Kidney (tissue), 14 donors: ENCODE data around the gene SPEN. TPM values are rescaled to one million over a fixed set of nuclear protein-coding genes. Genes with fewer than 3 reads are reported as not detected.

Experiments used
- DNase-seq, 5 donors: peaks; one replicate each; pipeline ENCODE4 v3.0.0-alpha.2; 2013 to 2020
- FAIRE-seq: peaks from 2 replicates; lab custom pipeline; 2012; peaks lifted over from hg19 to GRCh38; lab: Jason Lieb, UNC
- H3K27ac ChIP-seq, 2 donors: one replicate each; pipeline ENCODE4 v1.7.0; 2013; ENCODE audit warnings: low read depth in 2 of 2, low read length in 2 of 2, inconsistent platforms in 1 of 2
- H3K27me3 ChIP-seq: one replicate; pipeline ENCODE4 v1.7.1; 2013; ENCODE audit warnings: low read length, inconsistent platforms; ENCODE audit not compliant: control insufficient read depth, insufficient read depth
- H3K36me3 ChIP-seq, 3 donors: one replicate each; pipeline versions ENCODE4 v1.7.0 to v1.7.1; 2013; ENCODE audit warnings: low read length in 3 of 3, control low read depth in 1 of 3, inconsistent platforms in 1 of 3; ENCODE audit not compliant: insufficient read depth in 3 of 3, control insufficient read depth in 2 of 3
- H3K4me1 ChIP-seq, 3 donors: one replicate each; pipeline versions ENCODE4 v1.7.0 to v1.7.1; 2013; ENCODE audit warnings: low read length in 3 of 3, inconsistent platforms in 1 of 3, low read depth in 1 of 3; ENCODE audit not compliant: control insufficient read depth in 2 of 3, insufficient read depth in 2 of 3
- H3K4me3 ChIP-seq, 3 donors: one replicate each; pipeline versions ENCODE4 v1.7.0 to v1.8.1; 2013; ENCODE audit warnings: low read length in 3 of 3, control low read depth in 1 of 3, inconsistent platforms in 1 of 3
- H3K9ac ChIP-seq, 3 donors: one replicate each; pipeline versions ENCODE4 v1.7.0 to v1.7.1; 2013; ENCODE audit warnings: low read length in 3 of 3, control low read depth in 1 of 3, inconsistent platforms in 1 of 3
- H3K9me3 ChIP-seq, 3 donors: one replicate each; pipeline versions ENCODE4 v1.7.0 to v1.7.1; 2013; ENCODE audit warnings: low read length in 3 of 3, control low read depth in 1 of 3, inconsistent platforms in 1 of 3; ENCODE audit not compliant: control insufficient read depth in 2 of 3, insufficient read depth in 1 of 3
- CTCF ChIP-seq: IDR thresholded peaks from 3 replicates; pipeline ENCODE4 v1.5.1; 2012; ENCODE audit warnings: mild to moderate bottlenecking, moderate library complexity, borderline replicate concordance; ENCODE audit not compliant: insufficient read depth; ENCODE audit errors: extremely low read depth
- intact Hi-C: fragments of 100-400 bp; cut with DNase I; formaldehyde crosslinking; loops from one replicate; pipeline ENCODE4 v1.11.1; 2022
- polyA plus RNA-seq: library from polyadenylated mRNA; stranded (reverse); fragments of 350-450 nt; fragmentation: Illumina TruSeq; extraction: RNeasy Lipid Tissue Mini Kit (QIAGEN cat#74804); gene quantifications from one replicate; pipeline ENCODE4 v1.2.3, GENCODE V29; 2014; ENCODE audit warnings: low read depth, low replicate concordance; ENCODE audit not compliant: insufficient read depth
- total RNA-seq: library from RNA; stranded (reverse); fragmentation: NEBNext Ultra II Directional; extraction: Animal tissue kit (Norgen Biotek cat#: 25700); gene quantifications from one replicate; pipeline ENCODE4 v1.2.1, GENCODE V29; 2021
- donor health status: control.
- donor health status: control.
- donor health status: control.
- donor health status: control.
- donor health status: control.
- donor health status: DM: yes; HTN: yes; CAD: no.
- donor health status: Normal renal cell carcinoma (clear cell type).

SPEN gene
- total and polyA plus RNA-seq, 2 donors from 2014 or later, result 9.4 to 70.7 TPM

GRCh38 chr1:15931401-15931800 is 83.9 kb downstream of the SPEN start:
- FAIRE-seq (no peak), DNase-seq (peak in 1 of 5 donors; percentile 38)
- intact Hi-C loops, result no loop called here
- no peaks in the 10 kb centered on the region for H3K27me3 ChIP-seq
- no peak overlapping the region for H3K9ac ChIP-seq
- H3K36me3 ChIP-seq, result peaks cover 22 to 83% (median 59%) of the 10 kb centered on the region in 3 donors
- no peak overlapping the region for H3K27ac ChIP-seq
- no peaks in the 10 kb centered on the region for H3K9me3 ChIP-seq
- no peak overlapping the region for H3K4me3 ChIP-seq
- no peak for TF ChIP-seq CTCF
- H3K4me1 ChIP-seq, result no peaks in the 10 kb centered on the region

- no peaks in the 10 kb centered on the region for H3K9me3 ChIP-seq
- H3K4me3 ChIP-seq, result no peak overlapping the region
- no peak overlapping the region for H3K9ac ChIP-seq
- peak in 1 of 5 donors; percentile 24 for DNase-seq
- FAIRE-seq, result no peak
- H3K4me1 ChIP-seq, result no peaks in the 10 kb centered on the region
- no peak overlapping the region for H3K27ac ChIP-seq
- H3K27me3 ChIP-seq, result no peaks in the 10 kb centered on the region
- H3K36me3 ChIP-seq, result peaks cover 22 to 88% (median 61%) of the 10 kb centered on the region in 3 donors
- TF ChIP-seq CTCF, result no peak
- intact Hi-C loops, result no loop called here
These were observed 84.4 kb downstream of the SPEN start for GRCh38 chr1:15931884-15932283.

- TF ChIP-seq CTCF, result no peak
- no peaks in the 10 kb centered on the region for H3K4me1 ChIP-seq
- H3K36me3 ChIP-seq, result peaks cover 22 to 88% (median 66%) of the 10 kb centered on the region in 3 donors
- H3K4me3 ChIP-seq, result no peak overlapping the region
- intact Hi-C loops, result no loop called here
- no peaks in the 10 kb centered on the region for H3K9me3 ChIP-seq
- no peak for FAIRE-seq
- no peak overlapping the region for H3K27ac ChIP-seq
- H3K27me3 ChIP-seq, result no peaks in the 10 kb centered on the region
- no peak overlapping the region for H3K9ac ChIP-seq
- DNase-seq, result peak in 1 of 5 donors; percentile 64
These were observed 85.1 kb downstream of the SPEN start for GRCh38 chr1:15932612-15933011.

- H3K27ac ChIP-seq, result no peak overlapping the region
- H3K9ac ChIP-seq, result no peak overlapping the region
- FAIRE-seq (no peak), DNase-seq (peak in 1 of 5 donors; percentile 20)
- no peak for TF ChIP-seq CTCF
- no peak overlapping the region for H3K4me3 ChIP-seq
- intact Hi-C loops, result no loop called here
- H3K27me3 ChIP-seq, result no peaks in the 10 kb centered on the region
- no peaks in the 10 kb centered on the region for H3K4me1 ChIP-seq
- no peaks in the 10 kb centered on the region for H3K9me3 ChIP-seq
- H3K36me3 ChIP-seq, result peaks cover 14 to 87% (median 60%) of the 10 kb centered on the region in 3 donors
These were observed 86.2 kb downstream of the SPEN start for GRCh38 chr1:15933684-15934083.
